GM19397 (cell line): ENCODE results near the gene KLK13.

ENCODE experiments used
- ATAC-seq: cut with Tn5 transposase; IDR thresholded peaks from one replicate; pipeline ENCODE4 v1.9.1; 2021; ENCODE audit warnings: mild to moderate bottlenecking, moderate library complexity; ENCODE audit not compliant: unreplicated experiment

Gene KLK13

GRCh38 chr19:51023946-51024345 lies 40.9 kb downstream of the KLK13 start:
- no peak for ATAC-seq

GRCh38 chr19:51022526-51022925 lies 42.4 kb downstream of the KLK13 start:
- ATAC-seq, result no peak

- no peak for ATAC-seq
These were observed 43.8 kb downstream of the KLK13 start for GRCh38 chr19:51020988-51021651.

- ATAC-seq, result no peak
These were observed 45.4 kb downstream of the KLK13 start, which contains the start of gene KLK10 for GRCh38 chr19:51019544-51019925. Gene KLK10 (minus strand): TSS chr19:51019709. CDS start chr19:51019130, 579 bp downstream.

GRCh38 chr19:51018745-51019543 lies 45.9 kb downstream of the KLK13 start:
- no peak for ATAC-seq

- no peak for ATAC-seq
These were observed 47.9 kb downstream of the KLK13 start for GRCh38 chr19:51016798-51017683.

- no peak for ATAC-seq
These were observed 49.1 kb downstream of the KLK13 start for GRCh38 chr19:51015691-51016267.

- ATAC-seq, result no peak
These were observed 50.6 kb downstream of the KLK13 start for GRCh38 chr19:51014242-51014641.

GRCh38 chr19:51012661-51013190 lies 52.2 kb downstream of the KLK13 start:
- no peak for ATAC-seq

- ATAC-seq, result no peak
These were observed 54.7 kb downstream of the KLK13 start for GRCh38 chr19:51010066-51010795.

GRCh38 chr19:51009061-51009891 lies 55.6 kb downstream of the KLK13 start:
- ATAC-seq, result no peak

- no peak for ATAC-seq
These were observed 57.4 kb downstream of the KLK13 start for GRCh38 chr19:51007488-51007887.

- ATAC-seq, result no peak
These were observed 58.5 kb downstream of the KLK13 start for GRCh38 chr19:51006406-51006805.
